GM19395 (cell line): ENCODE results near the gene BAK1.
"Not testable (repeated sequence)": the region's sequence is repeated elsewhere in the genome, so short reads cannot be mapped to it uniquely, and the experiment has no call there.

Experiments
- ATAC-seq: cut with Tn5 transposase; IDR thresholded peaks from one replicate; pipeline ENCODE4 v1.9.1; 2021; ENCODE audit warnings: mild to moderate bottlenecking, moderate library complexity; ENCODE audit not compliant: unreplicated experiment

BAK1 gene

DNA sequence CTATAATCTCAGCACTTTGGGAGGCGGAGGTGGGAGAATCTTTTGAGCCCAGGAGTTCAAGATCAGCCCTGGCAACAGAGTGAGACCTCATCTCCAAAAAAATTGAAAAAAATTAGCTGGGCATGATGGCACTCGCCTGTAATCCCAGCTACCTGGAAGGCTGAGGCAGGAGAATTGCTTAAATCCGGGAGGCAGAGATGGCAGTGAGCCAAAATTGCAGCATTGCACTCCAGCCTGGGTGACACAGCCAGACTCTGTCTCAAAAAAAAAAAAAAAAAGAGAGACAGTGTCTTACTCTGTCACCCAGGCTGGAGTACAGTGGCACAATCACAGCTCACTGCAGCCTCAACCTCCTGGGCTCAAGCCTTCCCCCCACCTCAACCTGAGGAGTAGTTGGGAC is 27.2 kb downstream of the BAK1 start:
- ATAC-seq = not testable (repeated sequence)

- ATAC-seq = no peak
Observed at GRCh38 chr6:33552252-33552651, 27.8 kb downstream of the BAK1 start.

- ATAC-seq = no peak
Observed at GRCh38 chr6:33551538-33551937, 28.5 kb downstream of the BAK1 start.

GRCh38 chr6:33549896-33550295 is 30.2 kb downstream of the BAK1 start:
- no peak for ATAC-seq

- no peak for ATAC-seq
Observed at GRCh38 chr6:33549196-33549595, 30.9 kb downstream of the BAK1 start.

DNA sequence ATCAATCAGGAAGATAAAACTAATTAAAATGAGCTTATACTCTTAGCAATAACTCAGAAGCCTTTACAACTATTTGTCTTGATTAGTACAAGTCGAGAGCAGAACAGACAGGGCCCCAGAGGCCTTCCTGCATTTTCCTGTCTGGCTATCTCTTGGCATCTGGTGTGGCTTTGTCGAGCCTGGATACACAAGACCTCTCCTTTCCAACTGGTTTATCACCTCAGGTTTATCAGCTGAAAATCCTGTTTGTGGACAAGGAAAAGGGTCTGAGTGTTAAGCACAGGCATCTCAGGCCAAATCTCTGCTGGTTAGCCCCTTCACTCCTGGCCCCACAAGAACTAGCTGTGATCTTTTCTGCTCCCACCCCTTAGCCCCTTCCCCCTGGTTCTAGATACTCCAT is 32.6 kb downstream of the BAK1 start:
- no peak for ATAC-seq

GRCh38 chr6:33546766-33547165 is 33.3 kb downstream of the BAK1 start:
- ATAC-seq = no peak

- ATAC-seq = not testable (repeated sequence)
Observed at GRCh38 chr6:33545292-33545691, 34.8 kb downstream of the BAK1 start.

- ATAC-seq = no peak
Observed at GRCh38 chr6:33543116-33543515, 37.0 kb downstream of the BAK1 start.

- no peak for ATAC-seq
Observed at GRCh38 chr6:33540768-33541167, 39.3 kb downstream of the BAK1 start.

- ATAC-seq = no peak
Observed at GRCh38 chr6:33534702-33535101, 45.4 kb downstream of the BAK1 start.

GRCh38 chr6:33533163-33533869 is 46.8 kb downstream of the BAK1 start:
- not testable (repeated sequence) for ATAC-seq

DNA sequence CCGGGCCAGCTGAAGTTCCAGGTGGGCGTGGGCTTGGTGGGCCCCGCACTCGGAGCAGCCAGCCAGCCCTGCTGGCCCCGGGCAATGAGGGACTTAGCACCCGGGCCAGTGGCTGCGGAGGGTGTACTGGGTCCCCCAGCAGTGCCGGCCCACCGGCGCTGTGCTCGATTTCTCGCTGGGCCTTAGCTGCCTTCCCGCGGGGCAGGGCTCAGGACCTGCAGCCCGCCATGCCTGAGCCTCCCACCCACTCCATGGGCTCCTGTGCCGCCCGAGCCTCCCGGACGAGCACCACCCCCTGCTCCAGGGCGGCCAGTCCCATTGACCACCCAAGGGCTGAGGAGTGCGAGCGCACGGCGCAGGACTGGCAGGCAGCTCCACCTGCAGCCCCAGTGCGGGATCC is 47.6 kb downstream of the BAK1 start:
- not testable (repeated sequence) for ATAC-seq

DNA sequence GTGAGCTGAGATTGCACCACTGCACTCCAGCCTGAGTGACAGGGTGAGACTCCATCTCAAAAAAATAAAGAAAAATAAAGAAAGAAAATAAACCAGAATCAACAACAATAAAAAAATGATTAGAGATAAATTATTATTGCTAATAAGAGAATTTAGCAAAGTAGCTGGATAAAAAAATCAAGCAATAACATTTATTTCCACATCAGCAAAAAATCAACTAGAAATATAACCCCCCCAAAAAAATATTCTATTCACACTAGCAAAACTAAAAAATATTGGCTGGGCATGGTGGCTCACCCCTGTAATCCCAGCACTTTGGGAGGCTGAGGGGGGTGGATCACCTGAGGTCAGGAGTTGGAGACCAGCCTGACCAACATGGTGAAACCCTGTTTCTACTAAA is 49.5 kb downstream of the BAK1 start:
- ATAC-seq = not testable (repeated sequence)
